Chondrocyte (in vitro differentiated cells): Measurements from ENCODE around the gene IFT122. TPM values are rescaled to one million over a fixed set of nuclear protein-coding genes. Genes with fewer than 3 reads are reported as not detected.

Source experiments
- DNase-seq: peaks from one replicate; pipeline ENCODE4 v3.0.0; 2021; ENCODE audit warnings: mixed read lengths, low spot score
- H3K27ac Mint-ChIP-seq: one replicate; pipeline ENCODE4 v1.8.0; 2021; ENCODE audit warnings: mild to moderate bottlenecking, moderate library complexity, mixed read lengths; ENCODE audit not compliant: unreplicated experiment
- H3K27me3 Mint-ChIP-seq: 2 replicates; pipeline ENCODE4 v1.8.0; 2021; ENCODE audit warnings: low read depth, mixed read lengths
- H3K36me3 Mint-ChIP-seq: 2 replicates; pipeline ENCODE4 v1.8.0; 2021; ENCODE audit warnings: low read depth, mixed read lengths
- H3K4me1 Mint-ChIP-seq: 2 replicates; pipeline ENCODE4 v1.8.0; 2021; ENCODE audit warnings: low read depth, mild to moderate bottlenecking, mixed read lengths
- H3K4me3 Mint-ChIP-seq: one replicate; pipeline ENCODE4 v1.8.0; 2021; ENCODE audit warnings: mild to moderate bottlenecking, moderate library complexity, mixed read lengths; ENCODE audit not compliant: unreplicated experiment
- H3K9me3 Mint-ChIP-seq: 2 replicates; pipeline ENCODE4 v1.8.0; 2021; ENCODE audit warnings: low read depth, mixed read lengths
- total RNA-seq: library from RNA; stranded (reverse); gene quantifications from 3 replicates; pipeline ENCODE4 v1.2.1, GENCODE V29; 2021
- TF ChIP-seq, protein P1 (sequence below): fragments of 200-600 bp; sonication (generic); IDR thresholded peaks from 2 replicates; pipeline ENCODE4 v1.5.0; 2021; ENCODE audit warnings: antibody characterized with exemption, mild to moderate bottlenecking, moderate library complexity

IFT122 gene
- total RNA-seq, 1 donor from 2014 or later: 16.2 TPM

DNA sequence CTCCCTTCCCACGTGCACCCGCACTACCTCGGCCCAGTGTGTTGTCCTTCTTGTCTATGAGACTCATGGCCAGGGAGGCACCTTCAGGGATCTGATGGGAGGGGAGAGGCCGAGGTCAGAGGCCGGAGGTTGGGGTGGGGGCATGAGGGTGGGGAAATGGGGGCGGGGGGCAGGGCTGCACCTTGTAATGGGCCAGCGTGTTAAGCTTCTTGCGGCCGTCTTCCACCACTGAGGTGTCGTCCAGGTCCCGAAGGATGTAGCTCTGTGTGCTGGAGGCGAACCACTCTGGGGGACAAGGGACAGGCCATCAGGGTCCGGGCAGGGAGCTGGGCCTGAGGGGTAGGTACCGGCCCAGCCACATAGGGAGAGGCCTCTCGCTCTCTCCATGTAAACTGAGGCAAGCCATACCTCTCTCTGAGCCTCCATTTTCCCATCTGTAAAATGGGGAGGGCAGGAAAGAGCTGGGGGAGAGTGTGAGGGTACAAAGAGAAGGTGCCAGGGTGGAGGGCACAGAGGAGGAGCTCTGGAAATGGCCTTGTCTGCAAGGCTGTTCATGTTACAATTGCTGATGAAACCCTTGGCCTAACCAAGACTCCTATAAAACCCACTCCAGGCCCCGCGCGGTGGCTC, 121.7 kb downstream of the IFT122 start:
- Mint-ChIP-seq H3K4me3 (no peak overlapping the region), H3K9me3 (no peaks in the 10 kb centered on the region), H3K27me3 (no peaks in the 10 kb centered on the region), H3K4me1 (peaks cover 57% of the 10 kb centered on the region), H3K36me3 (peaks cover 27% of the 10 kb centered on the region), H3K27ac (peak overlapping the region; percentile 61)
- TF ChIP-seq, protein P1, sequence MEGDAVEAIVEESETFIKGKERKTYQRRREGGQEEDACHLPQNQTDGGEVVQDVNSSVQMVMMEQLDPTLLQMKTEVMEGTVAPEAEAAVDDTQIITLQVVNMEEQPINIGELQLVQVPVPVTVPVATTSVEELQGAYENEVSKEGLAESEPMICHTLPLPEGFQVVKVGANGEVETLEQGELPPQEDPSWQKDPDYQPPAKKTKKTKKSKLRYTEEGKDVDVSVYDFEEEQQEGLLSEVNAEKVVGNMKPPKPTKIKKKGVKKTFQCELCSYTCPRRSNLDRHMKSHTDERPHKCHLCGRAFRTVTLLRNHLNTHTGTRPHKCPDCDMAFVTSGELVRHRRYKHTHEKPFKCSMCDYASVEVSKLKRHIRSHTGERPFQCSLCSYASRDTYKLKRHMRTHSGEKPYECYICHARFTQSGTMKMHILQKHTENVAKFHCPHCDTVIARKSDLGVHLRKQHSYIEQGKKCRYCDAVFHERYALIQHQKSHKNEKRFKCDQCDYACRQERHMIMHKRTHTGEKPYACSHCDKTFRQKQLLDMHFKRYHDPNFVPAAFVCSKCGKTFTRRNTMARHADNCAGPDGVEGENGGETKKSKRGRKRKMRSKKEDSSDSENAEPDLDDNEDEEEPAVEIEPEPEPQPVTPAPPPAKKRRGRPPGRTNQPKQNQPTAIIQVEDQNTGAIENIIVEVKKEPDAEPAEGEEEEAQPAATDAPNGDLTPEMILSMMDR: no peak
- DNase-seq: no peak

DNA sequence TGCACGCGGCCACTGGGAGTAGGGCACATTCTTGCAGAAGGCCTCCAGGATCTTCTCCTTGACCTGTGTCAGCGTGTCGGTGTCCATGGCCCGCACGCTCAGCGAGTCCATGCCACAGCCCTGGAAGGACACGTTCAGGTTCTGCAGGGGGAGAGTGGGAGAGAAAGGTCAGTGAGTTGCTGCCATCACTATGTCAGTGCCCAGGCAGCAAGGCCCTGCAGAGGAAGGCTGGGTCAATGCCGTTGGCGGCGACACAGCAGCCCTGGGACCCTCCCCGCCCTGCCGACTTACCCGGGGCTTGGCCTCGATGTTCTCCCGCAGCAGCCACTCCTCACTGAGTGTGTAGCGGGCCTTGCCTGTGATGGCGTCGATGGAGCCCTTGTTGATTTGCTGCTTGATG, 122.8 kb downstream of the IFT122 start:
- TF ChIP-seq, protein P1: no peak
- Mint-ChIP-seq H3K4me3 (no peak overlapping the region), H3K4me1 (peaks cover 48% of the 10 kb centered on the region), H3K36me3 (peaks cover 21% of the 10 kb centered on the region), H3K9me3 (no peaks in the 10 kb centered on the region), H3K27ac (no peak overlapping the region), H3K27me3 (no peaks in the 10 kb centered on the region)
- no peak for DNase-seq

DNA sequence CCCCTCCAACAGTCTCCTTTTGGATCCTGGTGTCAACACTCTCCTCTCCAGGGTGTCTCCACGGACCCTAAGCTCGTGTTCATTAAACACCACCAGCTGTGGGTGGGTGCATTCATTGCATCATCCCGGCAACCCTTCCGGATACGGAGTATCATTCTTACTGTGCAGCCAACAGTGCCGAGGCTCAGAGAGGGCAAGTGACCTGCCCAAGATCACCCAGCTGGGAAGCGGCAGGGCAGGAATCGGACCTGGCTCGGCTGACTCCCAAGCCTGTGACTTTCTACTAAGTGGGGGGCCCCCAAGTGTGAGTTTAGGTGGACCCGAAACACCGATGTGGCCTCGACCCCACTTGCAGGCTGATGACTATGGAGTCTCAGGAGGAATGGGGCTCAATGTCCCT, 123.3 kb downstream of the IFT122 start:
- peaks cover 43% of the 10 kb centered on the region for H3K4me1 Mint-ChIP-seq
- no peaks in the 10 kb centered on the region for H3K27me3 Mint-ChIP-seq
- no peak for DNase-seq
- no peak overlapping the region for H3K4me3 Mint-ChIP-seq
- TF ChIP-seq, protein P1: no peak
- H3K36me3 Mint-ChIP-seq: peaks cover 18% of the 10 kb centered on the region
- no peaks in the 10 kb centered on the region for H3K9me3 Mint-ChIP-seq
- no peak overlapping the region for H3K27ac Mint-ChIP-seq

DNA sequence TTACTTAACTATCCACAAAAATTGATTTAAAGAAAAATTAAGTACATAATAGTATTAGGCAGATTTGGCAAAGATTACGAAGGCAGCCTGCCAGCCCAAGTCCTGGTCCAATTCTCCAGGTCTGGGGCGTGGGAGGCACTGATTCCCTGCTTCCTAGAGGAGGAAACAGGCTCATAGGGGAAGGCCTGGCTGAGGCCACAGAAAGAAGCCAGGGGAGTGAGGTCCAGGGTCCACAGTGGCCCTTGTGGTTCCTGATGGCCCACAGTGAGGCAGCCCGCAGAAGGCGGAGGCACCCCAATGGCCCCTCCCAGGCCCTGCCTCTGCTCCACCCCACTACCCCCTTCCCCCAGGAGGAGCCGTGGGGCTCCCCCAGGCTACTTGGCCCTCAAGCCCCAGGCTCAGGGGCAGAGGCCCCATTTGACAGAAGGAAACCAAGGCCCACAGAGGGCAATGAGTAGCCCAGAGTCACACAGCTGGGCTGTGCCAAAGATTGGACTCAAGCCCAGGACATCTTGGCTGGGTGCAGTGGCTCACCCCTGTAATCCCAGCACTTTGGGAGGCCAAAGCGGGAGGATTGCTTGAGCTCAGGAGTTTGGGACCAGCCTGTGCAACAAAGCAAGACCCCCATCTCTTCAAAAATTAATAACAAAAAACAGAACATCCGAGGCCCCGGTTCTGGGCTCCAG, 124.0 kb downstream of the IFT122 start:
- Mint-ChIP-seq H3K27ac (no peak overlapping the region), H3K36me3 (peaks cover 22% of the 10 kb centered on the region), H3K27me3 (no peaks in the 10 kb centered on the region), H3K9me3 (no peaks in the 10 kb centered on the region), H3K4me1 (peaks cover 36% of the 10 kb centered on the region), H3K4me3 (no peak overlapping the region)
- TF ChIP-seq, protein P1: no peak
- DNase-seq: no peak

DNA sequence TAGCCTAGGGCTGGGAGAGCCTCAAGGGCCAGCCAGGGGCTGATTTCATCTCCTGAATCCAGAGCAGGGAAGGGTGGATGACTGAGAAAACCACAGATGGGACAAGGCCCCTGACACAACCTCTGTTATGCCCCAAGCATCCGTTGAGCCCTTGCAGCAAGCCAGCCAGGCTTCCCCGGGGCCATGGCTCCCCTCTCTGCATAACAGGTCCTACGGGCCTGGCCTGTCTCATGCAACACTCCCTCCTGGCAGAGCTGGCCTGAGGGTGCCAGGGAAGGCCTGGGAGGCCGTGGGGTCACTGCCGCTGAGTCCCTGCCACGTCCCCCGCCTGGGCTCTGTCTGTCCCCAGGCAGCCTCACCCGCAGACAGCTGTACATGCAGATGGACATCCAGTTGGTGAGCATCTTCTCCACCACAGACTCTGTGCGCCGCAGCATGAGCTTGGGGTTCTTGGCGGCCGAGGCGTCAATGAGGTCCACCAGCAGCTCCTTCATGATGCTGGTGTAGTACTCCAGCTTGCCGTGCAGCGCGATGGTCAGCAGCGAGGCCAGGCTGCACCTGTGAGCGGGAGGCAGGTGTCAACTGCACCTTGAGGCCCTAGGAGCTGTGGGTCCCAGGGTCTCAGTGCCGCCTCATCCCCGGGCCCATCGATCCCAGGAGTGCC, 125.1 kb downstream of the IFT122 start:
- TF ChIP-seq, protein P1: no peak
- H3K4me3 Mint-ChIP-seq: no peak overlapping the region
- peaks cover 30% of the 10 kb centered on the region for H3K36me3 Mint-ChIP-seq
- no peak for DNase-seq
- H3K9me3 Mint-ChIP-seq: no peaks in the 10 kb centered on the region
- no peak overlapping the region for H3K27ac Mint-ChIP-seq
- no peaks in the 10 kb centered on the region for H3K27me3 Mint-ChIP-seq
- peaks cover 25% of the 10 kb centered on the region for H3K4me1 Mint-ChIP-seq
